ENCODE results near the gene FCHSD2.
"Not testable (repeated sequence)": the region's sequence is repeated elsewhere in the genome, so short reads cannot be mapped to it uniquely, and the experiment has no call there.

Gene FCHSD2

DNA sequence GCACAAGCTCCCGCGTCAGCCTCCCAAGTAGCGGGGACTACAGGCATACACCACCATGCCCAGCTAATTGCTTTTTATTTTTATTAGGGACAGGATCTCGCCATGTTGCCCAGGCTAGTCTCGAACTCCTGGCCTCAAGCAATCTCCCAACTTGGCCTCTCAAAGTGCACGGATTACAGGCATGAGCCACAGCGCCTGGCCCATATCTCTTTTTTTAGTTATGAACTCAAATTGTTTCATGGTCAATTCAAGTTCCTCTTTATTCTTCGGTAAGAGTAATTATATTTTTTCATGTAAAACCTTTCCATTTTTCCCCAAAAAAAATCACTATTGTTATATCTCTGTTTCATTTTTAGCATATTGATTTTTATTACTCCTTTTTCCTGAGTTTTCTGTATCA lies 25.5 kb downstream of the FCHSD2 start:
- DNase-seq = no peak

DNA sequence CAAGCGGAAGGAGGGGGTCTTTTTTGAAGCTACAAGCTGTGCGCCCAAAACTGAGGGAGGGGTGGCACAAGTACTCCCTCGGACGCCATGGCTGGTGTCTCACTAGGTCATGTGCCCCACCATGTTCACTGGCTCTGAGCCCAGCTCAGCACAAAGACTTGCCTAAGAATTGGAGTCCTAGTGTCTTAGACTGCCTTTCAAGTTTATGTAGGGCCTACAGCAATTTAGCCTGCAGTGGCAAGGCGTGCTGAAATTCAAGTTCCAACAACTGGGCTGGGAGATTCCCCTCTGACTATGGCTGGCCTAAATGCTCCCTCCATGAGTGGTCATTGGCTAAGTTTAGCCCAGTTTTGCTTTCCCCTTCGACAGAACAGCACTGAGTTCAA lies 27.3 kb downstream of the FCHSD2 start:
- DNase-seq = no peak

DNA sequence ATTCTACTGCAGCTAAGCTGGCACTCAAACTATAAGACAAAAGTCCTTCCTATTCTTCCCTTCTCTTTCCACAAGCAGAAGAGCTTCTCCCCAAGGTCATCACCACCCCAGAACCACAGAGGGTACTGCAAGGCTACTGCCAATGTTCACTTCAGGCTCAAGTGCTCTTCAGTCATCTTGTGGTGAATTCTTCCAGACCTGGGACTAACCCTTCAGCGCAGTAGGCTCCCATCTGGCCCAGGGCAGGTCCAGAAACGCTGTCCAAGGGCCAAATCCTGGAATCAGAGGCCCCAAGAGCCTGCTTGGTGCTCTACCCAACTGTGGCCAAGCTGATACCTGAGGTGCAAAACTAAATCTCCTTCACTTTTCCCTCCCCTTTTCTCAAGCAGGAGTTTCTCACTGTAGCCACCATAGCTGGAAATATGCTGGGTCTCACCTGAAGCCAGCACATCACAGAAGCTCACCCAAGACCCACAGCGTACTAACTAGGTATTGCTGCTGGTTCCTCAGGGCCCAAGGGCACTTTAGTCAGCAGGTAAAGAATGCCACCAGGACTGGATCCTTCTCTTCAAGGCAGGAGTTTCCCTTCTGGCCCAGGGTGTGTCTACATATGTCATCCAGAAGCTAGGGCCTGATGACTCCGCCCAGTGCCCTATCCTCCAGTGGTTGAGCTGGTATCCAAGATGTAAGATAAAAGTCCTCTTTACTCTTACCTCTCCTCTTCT lies 27.8 kb downstream of the FCHSD2 start:
- DNase-seq = no peak

DNA sequence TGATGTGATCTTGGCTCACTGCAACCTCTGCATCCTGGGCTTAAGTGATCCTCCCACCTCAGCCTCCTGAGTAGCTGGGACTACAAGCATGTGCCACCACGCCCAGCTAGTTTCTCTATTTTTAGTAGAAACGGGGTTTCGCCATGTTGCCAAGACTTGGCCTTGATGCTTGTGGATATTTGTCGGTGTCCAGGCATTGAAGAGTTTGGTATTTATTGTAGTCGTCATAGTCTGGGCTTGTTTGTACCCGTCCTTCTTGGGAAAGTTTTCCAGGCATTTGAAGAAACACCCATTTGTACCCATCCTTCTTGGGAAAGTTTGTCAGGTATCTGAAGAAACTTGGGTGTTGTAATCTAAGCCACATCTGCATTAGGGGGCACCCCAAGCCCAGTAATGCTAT lies 28.7 kb downstream of the FCHSD2 start:
- no peak for DNase-seq

DNA sequence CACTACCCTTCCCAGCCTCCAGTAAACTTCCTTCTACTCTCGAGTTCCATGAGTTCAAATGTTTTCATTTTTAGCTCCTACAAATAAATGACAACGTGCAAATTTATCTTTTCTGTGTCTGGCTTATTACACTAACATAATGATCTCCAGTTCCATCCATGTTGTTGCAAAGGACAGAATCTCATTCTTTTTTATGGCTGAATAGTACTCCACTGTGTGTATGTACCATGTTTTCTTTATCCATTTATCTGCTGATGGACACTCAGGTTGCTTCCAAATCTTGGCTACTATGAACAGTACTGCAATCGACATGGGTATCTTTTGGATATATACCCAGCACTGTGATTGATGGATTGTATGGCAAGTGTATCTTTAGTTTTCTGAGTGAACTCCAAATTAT lies 34.5 kb downstream of the FCHSD2 start:
- DNase-seq = no peak

DNA sequence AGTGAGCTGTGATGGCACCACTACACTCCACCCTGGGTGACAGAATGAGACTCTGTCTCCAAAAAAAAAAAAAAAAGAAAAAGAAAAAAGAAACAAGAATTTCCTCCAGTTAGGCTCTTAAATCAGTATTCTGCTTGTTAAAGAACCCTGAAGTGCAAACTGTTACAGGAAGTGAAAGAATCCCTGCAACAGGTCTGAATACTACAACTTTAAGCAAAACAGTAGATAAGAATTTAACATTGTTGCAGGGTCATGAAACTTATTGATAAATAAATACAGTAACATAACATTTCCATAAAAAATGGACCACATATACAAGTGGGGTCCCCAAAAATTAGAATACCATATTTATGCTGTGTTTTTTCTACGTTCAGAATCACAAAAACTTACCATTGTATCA lies 35.8 kb downstream of the FCHSD2 start:
- DNase-seq = no peak

DNA sequence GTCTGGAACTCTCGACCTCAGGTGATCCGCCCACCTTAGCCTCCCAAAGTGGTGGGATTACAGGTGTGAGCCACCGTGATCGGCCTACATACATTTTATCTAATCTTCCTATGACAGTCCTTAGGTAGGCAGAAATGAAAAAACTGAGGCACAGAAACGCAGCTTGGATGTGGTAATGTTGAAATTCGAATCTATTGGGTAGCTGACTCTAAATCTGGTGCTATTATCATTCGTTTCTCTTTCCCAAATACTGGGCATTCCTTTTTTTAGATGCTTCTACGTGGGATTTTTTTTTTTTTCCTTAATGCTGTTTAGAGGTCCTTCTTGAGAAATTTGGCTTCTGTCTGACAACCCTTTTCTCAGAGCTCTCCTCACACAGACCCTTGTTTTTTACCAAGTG lies 41.5 kb downstream of the FCHSD2 start:
- DNase-seq = no peak

DNA sequence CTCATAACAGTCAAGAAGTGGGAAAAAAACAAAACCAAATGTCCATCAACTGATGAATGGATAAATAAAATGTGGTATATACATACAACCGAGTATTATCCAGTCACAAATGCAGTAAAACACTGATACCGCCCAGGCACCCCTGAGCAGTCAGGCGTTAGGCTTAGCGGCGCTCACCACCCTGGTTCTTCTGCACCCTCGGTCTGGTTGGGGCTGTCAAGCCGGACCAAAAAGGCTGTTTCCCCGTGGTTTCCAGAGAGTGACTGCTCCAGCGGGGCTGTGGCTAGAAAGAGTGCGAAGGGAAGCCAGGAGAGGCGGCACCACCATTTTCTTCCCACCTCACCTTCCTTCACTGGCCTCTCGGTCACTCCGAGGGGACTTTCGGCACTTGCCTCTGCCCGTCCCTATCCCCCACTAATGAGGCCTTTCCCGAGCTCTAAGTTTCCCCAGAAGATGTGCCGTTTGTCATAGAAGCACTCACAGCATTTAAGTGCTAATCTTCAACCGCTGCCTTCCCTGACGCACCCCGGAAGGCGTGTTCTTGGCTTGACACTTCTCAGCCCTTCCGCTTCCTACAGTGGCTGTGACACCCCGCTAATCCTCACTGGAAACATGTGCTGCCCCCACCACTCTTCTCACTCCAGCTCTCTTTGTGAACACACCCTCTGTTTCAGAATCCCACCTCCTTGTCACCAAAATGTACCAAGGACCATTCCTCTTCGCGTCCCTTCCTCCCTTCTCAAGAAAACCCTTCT lies 42.4 kb downstream of the FCHSD2 start:
- DNase-seq = no peak

DNA sequence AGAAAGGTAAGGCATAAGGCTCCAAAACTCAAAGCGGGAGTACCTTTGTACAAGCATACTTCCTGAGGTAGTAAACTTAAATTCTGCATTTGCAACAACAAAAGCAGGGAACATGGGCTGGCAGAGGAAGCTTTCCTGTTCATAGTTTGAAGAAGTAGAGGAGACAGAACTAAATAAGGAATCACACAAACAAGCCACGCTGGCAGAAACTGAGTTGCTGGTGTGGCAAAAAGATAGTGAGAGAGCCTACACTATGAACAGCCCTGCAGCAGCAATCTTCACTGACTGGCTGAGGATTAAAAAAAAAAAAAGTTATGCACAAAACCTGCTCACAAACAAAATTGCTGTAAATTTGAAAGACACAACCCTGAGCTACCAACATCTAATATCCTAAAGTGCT lies 46.5 kb downstream of the FCHSD2 start:
- no peak for DNase-seq

DNA sequence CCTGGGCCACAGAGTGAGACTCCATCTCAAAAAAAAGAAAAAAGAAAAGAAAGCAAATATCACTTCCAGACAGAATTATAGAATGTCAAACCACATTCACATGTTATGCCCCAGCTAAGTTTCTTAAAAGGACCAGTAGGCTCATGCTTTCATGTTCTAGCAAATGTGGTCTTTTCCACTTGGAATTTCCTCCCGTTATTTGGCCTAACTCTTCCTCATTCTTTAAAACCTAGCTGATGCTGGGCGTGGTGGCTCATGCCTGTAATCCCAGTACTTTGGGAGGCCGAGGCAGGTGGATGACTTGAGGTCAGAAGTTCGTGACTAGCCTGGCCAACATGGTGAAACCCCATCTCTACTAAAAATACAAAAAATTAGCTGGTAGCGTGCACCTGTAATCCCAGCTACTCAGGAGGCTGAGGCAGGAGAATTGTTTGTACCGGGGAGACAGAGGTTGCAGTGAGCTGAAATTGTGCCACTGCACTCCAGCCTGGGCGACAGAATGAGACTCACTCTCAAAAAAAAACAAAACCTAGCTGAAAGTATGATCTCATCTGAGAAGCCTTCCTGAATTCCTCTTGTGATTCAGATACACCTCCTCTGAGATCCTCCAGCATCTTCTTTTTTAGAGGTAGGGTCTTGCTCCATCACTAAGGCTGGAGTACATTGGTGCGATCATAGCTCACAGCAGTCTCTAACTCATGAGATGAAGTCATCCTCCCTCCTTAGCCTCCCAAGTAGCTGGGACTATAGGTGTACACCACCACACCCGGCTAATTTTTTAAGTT lies 50.4 kb downstream of the FCHSD2 start:
- DNase-seq = no peak

DNA sequence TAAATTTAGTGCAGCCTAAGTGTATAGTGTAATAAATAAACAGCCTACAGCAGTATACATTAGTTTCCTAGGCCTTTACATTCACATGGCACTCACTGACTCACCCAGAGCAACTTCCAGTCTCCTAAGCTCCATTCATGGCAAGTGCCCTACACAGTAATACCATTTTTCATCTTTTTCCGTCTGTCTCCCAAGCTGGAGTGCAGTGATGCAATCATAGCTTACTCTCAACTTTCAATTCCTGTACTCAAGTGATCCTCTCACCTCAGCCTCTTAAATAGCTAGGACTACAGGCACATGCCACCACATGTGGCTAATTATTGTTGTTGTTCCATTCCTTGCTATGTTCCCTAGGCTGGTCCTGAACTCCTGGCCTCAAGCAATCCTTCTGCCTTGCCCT lies 54.4 kb downstream of the FCHSD2 start:
- no peak for DNase-seq

DNA sequence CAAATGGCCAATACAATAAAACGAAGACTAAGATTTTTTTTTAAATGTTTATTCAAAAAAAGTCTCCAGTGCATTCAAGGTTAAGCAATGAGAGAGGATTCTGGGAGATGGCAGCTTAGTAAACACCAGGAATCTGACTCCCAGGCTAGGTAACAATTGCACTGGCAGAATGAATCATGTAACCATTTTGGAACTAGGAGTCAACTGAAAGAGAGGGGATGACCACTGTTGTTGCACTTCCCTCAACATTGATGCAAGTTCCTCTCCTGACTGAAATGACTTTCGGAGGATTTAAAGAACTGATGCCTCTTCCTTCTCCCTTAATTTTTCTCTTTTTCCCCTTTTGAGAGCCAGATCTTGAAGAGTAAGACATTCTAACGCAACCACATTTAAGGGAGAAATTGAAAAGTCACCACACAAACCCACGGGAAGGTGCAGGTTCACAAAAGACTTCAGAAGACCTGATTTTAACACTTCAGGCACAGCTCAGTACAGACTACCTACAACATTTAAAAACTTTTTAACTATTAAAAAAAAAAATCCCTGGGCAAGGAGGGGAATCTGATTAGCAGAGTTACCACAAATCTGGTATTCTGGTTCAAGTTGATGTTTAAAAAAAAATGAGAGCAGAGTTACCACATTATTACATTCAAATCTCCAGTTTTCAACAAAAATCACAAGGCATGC lies 56.8 kb downstream of the FCHSD2 start:
- no peak for DNase-seq

DNA sequence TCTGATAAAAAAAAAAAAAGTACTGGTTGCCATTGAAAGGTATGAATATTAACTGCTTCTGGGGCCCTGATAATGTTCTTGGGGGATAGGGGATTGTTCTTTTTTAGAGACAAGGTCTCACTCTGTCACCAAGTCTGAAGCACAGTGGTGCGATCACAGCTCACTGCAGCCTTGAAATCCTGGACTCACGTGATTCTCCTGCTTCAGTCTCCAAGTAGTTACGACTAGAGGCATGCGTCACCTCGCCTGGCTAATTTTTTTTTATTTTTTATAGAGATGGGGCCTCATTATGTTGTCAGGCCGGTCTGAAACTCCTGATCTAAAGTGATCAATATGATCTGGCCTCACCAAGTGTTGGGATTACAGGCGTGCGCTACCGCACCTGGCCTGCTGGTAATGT lies 63.5 kb downstream of the FCHSD2 start:
- no peak for DNase-seq

DNA sequence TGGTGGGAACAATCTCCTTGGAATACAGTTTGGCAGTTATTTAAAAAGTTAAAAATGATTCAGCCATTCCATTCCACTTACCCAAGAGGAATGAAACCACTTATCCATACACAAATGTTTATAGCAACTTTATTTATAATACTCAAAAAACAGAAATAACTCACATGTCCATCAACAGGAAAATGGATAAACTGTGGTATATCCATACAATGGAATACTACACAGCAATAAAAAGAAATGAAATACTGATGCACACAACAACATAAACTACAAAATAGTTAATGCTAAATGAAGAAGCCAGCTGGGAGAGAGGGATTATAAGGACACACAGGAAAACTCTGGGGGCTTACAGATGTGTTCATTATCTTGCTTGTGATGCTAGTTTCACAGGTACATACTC lies 64.7 kb downstream of the FCHSD2 start:
- no peak for DNase-seq

DNA sequence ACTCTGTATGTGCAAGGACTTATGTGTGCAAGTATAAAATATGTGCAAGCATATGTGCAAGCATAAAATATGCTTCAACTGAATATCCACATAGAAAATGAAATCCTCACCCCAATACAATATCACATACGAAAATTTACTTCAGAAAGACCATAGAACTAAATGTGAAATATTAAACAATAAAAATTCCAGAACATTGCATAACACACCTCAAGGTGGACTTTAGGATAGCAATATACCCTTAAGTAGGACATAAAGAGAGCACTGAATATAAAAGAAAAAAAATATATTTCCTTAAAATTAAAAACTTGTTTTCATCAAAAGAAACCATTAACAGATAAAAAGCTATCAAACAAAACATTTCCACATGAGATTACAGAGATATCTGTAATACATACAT lies 67.8 kb downstream of the FCHSD2 start:
- no peak for DNase-seq

DNA sequence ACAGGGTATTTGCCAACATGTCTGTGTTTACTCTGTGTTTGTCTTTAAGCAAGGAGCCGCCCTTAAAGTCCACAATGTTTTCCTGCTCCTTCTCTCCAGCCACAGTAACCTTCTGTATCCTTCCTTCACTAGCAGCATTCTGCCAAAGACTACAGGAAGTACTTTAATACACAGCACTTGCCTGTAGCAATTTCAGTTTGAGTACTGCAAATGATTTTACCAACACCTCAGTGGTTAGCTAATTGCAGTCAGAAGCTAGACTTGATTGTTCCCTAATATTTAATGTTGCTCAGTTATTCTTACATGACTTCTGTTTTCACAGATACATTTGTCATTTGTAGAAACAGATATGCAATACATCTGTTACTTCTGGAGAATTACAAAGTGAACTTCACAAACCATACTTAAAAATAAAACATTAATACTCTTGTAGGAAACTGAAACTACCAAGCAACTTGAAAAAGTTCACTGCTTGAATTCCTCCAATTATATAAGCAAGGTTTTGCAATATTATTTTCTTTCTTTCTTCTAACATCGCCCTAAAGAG lies 69.1 kb downstream of the FCHSD2 start:
- DNase-seq = no peak

DNA sequence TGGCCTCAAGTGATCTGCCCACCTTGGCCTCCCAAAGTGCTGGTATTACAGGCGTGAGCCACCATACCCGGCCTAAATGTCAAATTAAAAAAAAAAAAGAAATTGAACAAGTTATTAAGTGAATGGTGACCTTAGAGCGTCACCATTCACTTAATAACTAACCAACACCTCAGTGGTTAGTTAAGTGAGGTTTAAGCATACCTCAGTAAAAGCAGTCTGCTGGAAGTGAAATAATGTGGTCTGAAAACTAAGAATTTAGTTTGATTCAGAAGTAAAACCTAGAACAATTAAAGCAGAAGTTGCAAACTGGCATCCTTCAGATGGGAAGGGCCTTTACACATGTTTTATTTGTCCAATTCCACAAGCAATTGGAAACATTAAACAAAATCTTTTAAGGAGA lies 71.5 kb downstream of the FCHSD2 start:
- no peak for DNase-seq

DNA sequence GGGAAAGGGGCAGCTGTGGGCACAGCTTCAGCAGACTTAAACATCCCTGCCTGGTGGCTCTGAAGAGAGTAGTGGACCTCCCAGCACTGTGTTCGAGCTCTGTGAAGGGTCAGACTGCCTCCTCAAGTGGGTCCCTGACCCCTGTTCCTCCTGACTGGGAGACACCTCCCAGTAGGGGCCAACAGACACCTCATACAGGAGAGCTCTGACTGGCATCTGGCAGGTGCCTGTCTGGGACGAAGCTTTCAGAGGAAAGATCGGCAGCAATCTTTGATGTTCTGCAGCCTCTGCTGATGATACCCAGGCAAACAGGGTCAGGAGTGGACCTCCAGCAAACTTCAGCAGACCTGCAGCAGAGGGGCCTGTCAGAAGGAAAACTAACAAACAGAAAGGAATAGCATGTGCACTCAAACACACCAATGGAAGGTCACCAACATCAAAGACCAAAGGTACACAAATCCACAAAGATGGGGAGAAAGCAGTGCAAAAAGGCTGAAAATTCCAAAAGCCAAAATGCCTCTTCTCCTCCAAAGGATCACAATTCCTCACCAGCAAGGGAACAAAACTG lies 80.2 kb downstream of the FCHSD2 start:
- DNase-seq = not testable (repeated sequence)

DNA sequence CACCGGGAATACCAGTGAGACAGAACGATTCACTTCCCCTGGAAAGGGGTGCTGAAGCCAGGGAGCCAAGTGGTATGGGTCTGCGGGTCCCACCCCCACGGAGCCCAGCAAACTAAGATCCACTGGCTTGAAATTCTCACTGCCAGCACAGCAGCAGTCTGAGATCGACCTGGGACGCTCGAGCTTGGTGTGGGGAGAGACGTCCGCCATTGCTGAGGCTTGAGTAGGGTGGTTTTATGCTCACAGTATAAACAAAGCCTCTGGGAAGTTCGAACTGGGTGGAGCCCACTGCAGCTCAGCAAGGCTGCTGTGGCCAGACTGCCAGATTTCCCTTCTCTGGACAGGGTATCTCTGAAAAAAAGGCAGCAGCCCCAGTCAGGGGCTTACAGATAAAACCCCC lies 80.7 kb downstream of the FCHSD2 start:
- not testable (repeated sequence) for DNase-seq

DNA sequence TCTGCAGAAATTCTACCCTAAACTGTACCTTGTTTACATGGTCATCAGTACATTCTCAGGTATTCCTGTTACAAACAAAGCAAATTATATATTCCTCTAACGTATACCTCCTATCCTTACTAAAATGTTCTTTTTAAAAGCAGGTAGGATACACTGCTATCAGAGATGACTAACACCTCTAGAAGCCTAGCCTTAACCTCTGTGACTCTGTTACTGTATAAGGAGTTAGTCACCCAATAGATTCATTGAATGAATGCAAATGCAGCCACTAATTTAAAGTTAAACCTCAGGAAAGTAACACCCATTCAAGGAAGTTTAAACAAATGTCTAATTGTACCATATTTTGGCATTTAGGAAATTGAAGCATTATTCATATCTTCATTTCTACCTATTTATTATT lies 82.2 kb downstream of the FCHSD2 start:
- DNase-seq = no peak

DNA sequence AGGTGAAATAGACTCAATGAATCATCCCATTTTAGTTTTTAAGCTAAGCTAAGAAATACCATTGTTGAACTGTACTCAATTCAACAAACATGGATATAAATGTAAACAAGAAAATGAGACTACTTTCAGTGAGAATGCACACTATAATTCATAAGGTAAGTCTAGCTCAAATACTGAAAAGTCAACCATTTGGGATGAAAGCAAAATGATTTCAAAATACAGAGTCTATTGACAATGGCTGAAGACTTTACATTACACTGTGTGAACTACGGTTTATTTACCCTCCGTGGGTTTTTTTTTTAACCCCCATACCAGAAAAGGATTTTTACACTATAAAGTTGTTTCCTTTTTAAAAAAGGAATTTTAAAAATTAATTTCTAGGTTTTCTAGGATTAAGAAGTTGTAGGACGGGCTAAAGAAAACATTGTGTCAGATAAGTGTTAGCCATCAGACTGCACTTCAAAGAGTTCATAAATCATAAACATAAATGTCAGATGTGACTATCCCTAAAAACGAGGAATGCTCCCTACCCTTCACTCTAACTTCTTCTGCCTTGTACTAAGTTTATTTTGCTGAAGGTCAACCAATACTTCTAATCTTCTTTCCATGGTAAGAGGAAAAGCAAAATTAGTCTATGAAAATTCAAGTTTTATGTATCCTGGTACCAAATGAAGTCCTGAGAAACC lies 83.0 kb downstream of the FCHSD2 start:
- no peak for DNase-seq
